HFF-Myc (cell line): ENCODE data around the gene BZW2.

Experiments
- DNase-seq: peaks from one replicate; pipeline ENCODE4 v3.0.0-alpha.2; 2011; ENCODE audit warnings: low read depth; ENCODE audit errors: extremely low read depth
- H3K4me3 ChIP-seq: replicated peaks from 2 replicates; pipeline ENCODE4 v1.5.1; 2011; ENCODE audit warnings: low read depth, mild to moderate bottlenecking, control low read depth, low read length
- CTCF ChIP-seq: IDR thresholded peaks from 2 replicates; pipeline ENCODE4 v1.5.1; 2012; ENCODE audit warnings: mild to moderate bottlenecking, low read depth, low read length, control low read depth; ENCODE audit errors: missing control alignments

The BZW2 gene

GRCh38 chr7:16627236-16627635, 18.7 kb upstream of the BZW2 start:
- no peak for DNase-seq
- H3K4me3 ChIP-seq, result no peak overlapping the region

GRCh38 chr7:16630654-16631053, 15.3 kb upstream of the BZW2 start:
- no peak overlapping the region for H3K4me3 ChIP-seq
- no peak for DNase-seq
- TF ChIP-seq CTCF, result no peak

More at GRCh38 chr7:16627236-16627635, 18.7 kb upstream of the BZW2 start:
- no peak for TF ChIP-seq CTCF

- H3K4me3 ChIP-seq, result no peak overlapping the region
- no peak for DNase-seq
- TF ChIP-seq CTCF, result no peak
Observed at GRCh38 chr7:16634271-16634738, 11.7 kb upstream of the BZW2 start.

GRCh38 chr7:16636555-16637101, 9.4 kb upstream of the BZW2 start:
- no peak overlapping the region for H3K4me3 ChIP-seq
- DNase-seq, result peak; percentile 46
- TF ChIP-seq CTCF, result no peak

GRCh38 chr7:16637379-16637778, 8.6 kb upstream of the BZW2 start:
- TF ChIP-seq CTCF, result no peak
- DNase-seq, result no peak
- no peak overlapping the region for H3K4me3 ChIP-seq

GRCh38 chr7:16638282-16639280, 7.4 kb upstream of the BZW2 start:
- DNase-seq, result no peak
- no peak for TF ChIP-seq CTCF
- no peak overlapping the region for H3K4me3 ChIP-seq
